HepG2 (cell line): Measurements from ENCODE around the gene NRSN2. TPM values are rescaled to one million over a fixed set of nuclear protein-coding genes. Genes with fewer than 3 reads are reported as not detected.
A peak's percentile ranks its signal among the peaks of the same experiment; 100 is the strongest.

ENCODE experiments used
- HMG20B ChIP-seq: conservative IDR thresholded peaks from 2 replicates; pipeline ENCODE4 v1.6.1; 2016; ENCODE audit warnings: missing genetic modification reagents, missing compliant biosample characterization
- HMGA1 ChIP-seq: sonication (generic); formaldehyde crosslinking; conservative IDR thresholded peaks from 2 replicates; pipeline ENCODE4 v1.4.0; 2020; ENCODE audit warnings: missing genetic modification reagents
- KLF13 ChIP-seq: sonication (generic); formaldehyde crosslinking; IDR thresholded peaks from 2 replicates; pipeline ENCODE4 v1.4.0; 2020; ENCODE audit warnings: mild to moderate bottlenecking, missing genetic modification reagents
- NAIF1 ChIP-seq: sonication (generic); formaldehyde crosslinking; IDR thresholded peaks from 2 replicates; pipeline ENCODE4 v1.5.0; 2020; ENCODE audit warnings: mild to moderate bottlenecking, missing genetic modification reagents, borderline replicate concordance
- NFYC ChIP-seq: IDR thresholded peaks from 2 replicates; pipeline ENCODE4 v1.6.1; 2016; ENCODE audit warnings: missing genetic modification reagents, missing compliant biosample characterization
- NR2F1 ChIP-seq, 2 experiments: fragments of 450-650 bp in 1 of 2; formaldehyde crosslinking in 1 of 2; IDR thresholded peaks; 2 replicates each; pipeline versions ENCODE4 v1.5.0 to v1.6.1; 2016 to 2020; ENCODE audit warnings: mild to moderate bottlenecking in 1 of 2, missing compliant biosample characterization in 1 of 2, missing genetic modification reagents in 1 of 2, moderate library complexity in 1 of 2
- NR3C1 ChIP-seq: sonication (generic); formaldehyde crosslinking; IDR thresholded peaks from 2 replicates; pipeline ENCODE4 v1.4.0; 2020; ENCODE audit warnings: missing genetic modification reagents
- PHF8 ChIP-seq: sonication (generic); formaldehyde crosslinking; IDR thresholded peaks from 2 replicates; pipeline ENCODE4 v1.5.0; 2020; ENCODE audit warnings: missing genetic modification reagents
- RBFOX2 ChIP-seq: fragments of 200-400 bp; formaldehyde crosslinking; IDR thresholded peaks from 2 replicates; pipeline ENCODE4 v1.6.1; 2017; ENCODE audit warnings: low read depth, mild to moderate bottlenecking, low read length
- RXRB ChIP-seq: IDR thresholded peaks from 2 replicates; pipeline ENCODE4 v1.6.1; 2016; ENCODE audit warnings: borderline replicate concordance, missing genetic modification reagents, missing compliant biosample characterization
- SOX13 ChIP-seq, 3 experiments: fragments of 450-650 bp in 1 of 3; sonication (generic) in 1 of 3; formaldehyde crosslinking in 1 of 3; IDR thresholded peaks in 2 of 3; conservative IDR thresholded peaks in 1 of 3; 2 replicates each; pipeline versions ENCODE4 v1.5.0 to v1.6.1; 2016 to 2020; ENCODE audit warnings: antibody characterized with exemption in 1 of 3, mild to moderate bottlenecking in 1 of 3, missing compliant biosample characterization in 1 of 3, missing genetic modification reagents in 1 of 3, moderate library complexity in 1 of 3
- SUZ12 ChIP-seq: fragments of 150-350 bp; IDR thresholded peaks from 2 replicates; pipeline ENCODE4 v1.6.1; 2014; ENCODE audit warnings: low read depth, low read length
- TAF15 ChIP-seq: fragments of 200-400 bp; formaldehyde crosslinking; IDR thresholded peaks from one replicate; pipeline ENCODE4 v1.6.1; 2018; ENCODE audit warnings: mild to moderate bottlenecking, low read depth, low read length; ENCODE audit not compliant: poor library complexity, severe bottlenecking
- XRCC5 ChIP-seq: fragments of 200-400 bp; formaldehyde crosslinking; optimal IDR thresholded peaks from 2 replicates; pipeline ENCODE3; 2017; ENCODE audit warnings: mild to moderate bottlenecking, low read length
- ZKSCAN1 ChIP-seq: fragments of 150-350 bp; IDR thresholded peaks from 2 replicates; pipeline ENCODE4 v1.6.1; 2014; ENCODE audit warnings: low read length
- ZNF674 ChIP-seq: sonication (generic); formaldehyde crosslinking; IDR thresholded peaks from 2 replicates; pipeline ENCODE4 v1.5.0; 2020; ENCODE audit warnings: low read depth, mild to moderate bottlenecking, missing genetic modification reagents
- ZNF772 ChIP-seq: sonication (generic); formaldehyde crosslinking; IDR thresholded peaks from 2 replicates; pipeline ENCODE4 v1.5.0; 2020; ENCODE audit warnings: mild to moderate bottlenecking, missing genetic modification reagents
- ZNF816 ChIP-seq: sonication (generic); formaldehyde crosslinking; IDR thresholded peaks from 2 replicates; pipeline ENCODE4 v1.8.0; 2022; ENCODE audit warnings: missing genetic modification reagents, mild to moderate bottlenecking, borderline replicate concordance
- polyA plus RNA-seq, 8 experiments: library from polyadenylated mRNA; depleted of rRNA in 3 of 8; stranded (reverse) in 7 of 8; unstranded in 1 of 8; fragments of >200 nt; fragmentation: Illumina TruSeq in 4 of 8; extraction: Trizol in 4 of 8; gene quantifications; 2 replicates each; pipeline versions ENCODE4 v1.2.1 to v1.2.3, GENCODE V29; 2011 to 2016; ENCODE audit warnings: low read depth in 4 of 8, missing spikeins in 1 of 8, mixed read lengths in 1 of 8; ENCODE audit not compliant: insufficient read depth in 1 of 8
- total RNA-seq, 5 experiments: library from RNA; depleted of rRNA; stranded (reverse); fragments of >200 nt; fragmentation: Illumina TruSeq; extraction: Trizol; gene quantifications; 2 replicates each; pipeline ENCODE4 v1.2.3, GENCODE V29; 2016; ENCODE audit warnings: low read depth in 1 of 5
- TF ChIP-seq, protein P1 (sequence below): sonication (generic); formaldehyde crosslinking; IDR thresholded peaks from 2 replicates; pipeline ENCODE4 v1.4.0; 2020; ENCODE audit warnings: mild to moderate bottlenecking, missing genetic modification reagents
- TF ChIP-seq, protein P2 (sequence below): sonication (generic); formaldehyde crosslinking; IDR thresholded peaks from 2 replicates; pipeline ENCODE4 v1.4.0; 2020; ENCODE audit warnings: low read depth, mild to moderate bottlenecking, missing genetic modification reagents

NRSN2 gene
- total and polyA plus RNA-seq, 2 of the 13 experiments (the other 11 are each of a cell fraction or from before 2014, with no cell fraction given) = 32.3 to 49.4 TPM

DNA sequence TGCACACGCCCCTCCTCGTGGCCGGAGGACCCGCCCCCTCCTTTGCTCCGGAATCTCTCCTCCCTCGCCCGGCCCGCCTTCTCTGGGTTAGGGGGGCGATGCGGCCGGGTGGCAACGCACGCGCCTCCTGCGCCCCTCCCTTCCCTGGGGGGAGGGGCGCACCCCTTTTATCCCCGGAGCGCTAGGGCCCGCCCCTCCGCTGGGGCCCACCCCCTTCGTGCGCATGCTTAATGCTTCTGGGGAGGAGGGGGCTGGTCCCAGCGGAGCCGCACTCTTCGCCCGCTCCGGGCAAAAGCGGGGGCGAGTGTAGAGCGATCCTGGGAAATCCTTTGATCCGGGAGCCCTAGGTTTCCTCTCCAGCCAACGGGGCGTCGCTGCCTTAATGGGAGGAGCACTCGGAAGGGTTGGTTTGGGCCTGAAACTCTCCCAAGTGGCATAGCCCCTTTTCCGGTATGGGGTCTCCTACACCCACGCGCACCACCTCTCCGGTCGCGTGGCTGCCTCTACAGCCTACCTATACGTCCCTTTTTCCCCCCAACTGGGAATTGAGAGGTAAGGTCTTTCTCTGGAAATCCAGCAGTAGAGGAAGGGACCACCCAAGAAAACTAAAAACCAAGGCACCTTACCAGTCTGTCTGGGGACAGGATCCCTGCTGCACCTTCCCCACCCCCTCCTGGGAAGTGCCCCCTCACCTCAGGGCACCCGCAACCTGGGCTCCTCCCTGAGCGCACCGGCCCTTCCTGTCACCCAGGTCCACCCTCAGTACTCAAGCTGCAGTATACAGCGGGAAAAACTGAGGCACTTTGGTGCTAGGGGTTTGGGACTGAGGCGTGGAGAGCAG is 19.5 kb upstream of the NRSN2 start (continued):
- TF ChIP-seq, protein P1, sequence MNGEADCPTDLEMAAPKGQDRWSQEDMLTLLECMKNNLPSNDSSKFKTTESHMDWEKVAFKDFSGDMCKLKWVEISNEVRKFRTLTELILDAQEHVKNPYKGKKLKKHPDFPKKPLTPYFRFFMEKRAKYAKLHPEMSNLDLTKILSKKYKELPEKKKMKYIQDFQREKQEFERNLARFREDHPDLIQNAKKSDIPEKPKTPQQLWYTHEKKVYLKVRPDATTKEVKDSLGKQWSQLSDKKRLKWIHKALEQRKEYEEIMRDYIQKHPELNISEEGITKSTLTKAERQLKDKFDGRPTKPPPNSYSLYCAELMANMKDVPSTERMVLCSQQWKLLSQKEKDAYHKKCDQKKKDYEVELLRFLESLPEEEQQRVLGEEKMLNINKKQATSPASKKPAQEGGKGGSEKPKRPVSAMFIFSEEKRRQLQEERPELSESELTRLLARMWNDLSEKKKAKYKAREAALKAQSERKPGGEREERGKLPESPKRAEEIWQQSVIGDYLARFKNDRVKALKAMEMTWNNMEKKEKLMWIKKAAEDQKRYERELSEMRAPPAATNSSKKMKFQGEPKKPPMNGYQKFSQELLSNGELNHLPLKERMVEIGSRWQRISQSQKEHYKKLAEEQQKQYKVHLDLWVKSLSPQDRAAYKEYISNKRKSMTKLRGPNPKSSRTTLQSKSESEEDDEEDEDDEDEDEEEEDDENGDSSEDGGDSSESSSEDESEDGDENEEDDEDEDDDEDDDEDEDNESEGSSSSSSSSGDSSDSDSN (CRISPR knock-in tag) = no peak; the same call in 1 of the 2 replicates
- TF ChIP-seq NFYC (CRISPR knock-in tag) = 0 out of 2 replicates have a peak, but pooled peaks have one; percentile 8
- TF ChIP-seq KLF13 (CRISPR knock-in tag) = no peak
- TF ChIP-seq HMGA1 (CRISPR knock-in tag) = no peak
- no peak for TF ChIP-seq ZNF674 (CRISPR knock-in tag)
- TF ChIP-seq, protein P2, sequence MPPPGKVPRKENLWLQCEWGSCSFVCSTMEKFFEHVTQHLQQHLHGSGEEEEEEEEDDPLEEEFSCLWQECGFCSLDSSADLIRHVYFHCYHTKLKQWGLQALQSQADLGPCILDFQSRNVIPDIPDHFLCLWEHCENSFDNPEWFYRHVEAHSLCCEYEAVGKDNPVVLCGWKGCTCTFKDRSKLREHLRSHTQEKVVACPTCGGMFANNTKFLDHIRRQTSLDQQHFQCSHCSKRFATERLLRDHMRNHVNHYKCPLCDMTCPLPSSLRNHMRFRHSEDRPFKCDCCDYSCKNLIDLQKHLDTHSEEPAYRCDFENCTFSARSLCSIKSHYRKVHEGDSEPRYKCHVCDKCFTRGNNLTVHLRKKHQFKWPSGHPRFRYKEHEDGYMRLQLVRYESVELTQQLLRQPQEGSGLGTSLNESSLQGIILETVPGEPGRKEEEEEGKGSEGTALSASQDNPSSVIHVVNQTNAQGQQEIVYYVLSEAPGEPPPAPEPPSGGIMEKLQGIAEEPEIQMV = 0 out of 2 replicates have a peak, but pooled peaks have one; percentile 28
- peak; percentile 62; the same call in 1 of the 2 replicates for TF ChIP-seq RXRB (CRISPR knock-in tag)
- TF ChIP-seq NAIF1 (CRISPR knock-in tag) = peak; percentile 83; the same call in 1 of the 2 replicates
- peak; percentile 63 for TF ChIP-seq SOX13 (IDR thresholded peaks at IDR 0.05)
- TF ChIP-seq SOX13 (CRISPR knock-in tag; conservative IDR thresholded peaks at IDR 0.05 in 1 of 2, IDR thresholded peaks at IDR 0.05 in 1 of 2) = peak in 1 of 2 experiments; percentile 64; a peak in 2 of 4 replicates
- TF ChIP-seq HMG20B (CRISPR knock-in tag) = no peak
- peak; percentile 37 for TF ChIP-seq XRCC5
- no peak for TF ChIP-seq SUZ12
- 0 out of 2 replicates have a peak, but pooled peaks have one; percentile 71 for TF ChIP-seq ZNF816 (CRISPR knock-in tag)
- TF ChIP-seq ZKSCAN1 = no peak
- TF ChIP-seq TAF15 = peak; percentile 98
- TF ChIP-seq NR3C1 (CRISPR knock-in tag) = no peak
- TF ChIP-seq ZNF772 = 0 out of 2 replicates have a peak, but pooled peaks have one; percentile 34
- TF ChIP-seq NR2F1 (CRISPR knock-in tag; IDR thresholded peaks at IDR 0.05) = 0 out of 4 replicates have a peak, but pooled peaks have one; percentile 8 to 20
- peak; percentile 27; the same call in 1 of the 2 replicates for TF ChIP-seq PHF8 (CRISPR knock-in tag)
- TF ChIP-seq RBFOX2 = peak; percentile 90
